Measurements from ENCODE around the gene OR6X1.

The OR6X1 gene

DNA sequence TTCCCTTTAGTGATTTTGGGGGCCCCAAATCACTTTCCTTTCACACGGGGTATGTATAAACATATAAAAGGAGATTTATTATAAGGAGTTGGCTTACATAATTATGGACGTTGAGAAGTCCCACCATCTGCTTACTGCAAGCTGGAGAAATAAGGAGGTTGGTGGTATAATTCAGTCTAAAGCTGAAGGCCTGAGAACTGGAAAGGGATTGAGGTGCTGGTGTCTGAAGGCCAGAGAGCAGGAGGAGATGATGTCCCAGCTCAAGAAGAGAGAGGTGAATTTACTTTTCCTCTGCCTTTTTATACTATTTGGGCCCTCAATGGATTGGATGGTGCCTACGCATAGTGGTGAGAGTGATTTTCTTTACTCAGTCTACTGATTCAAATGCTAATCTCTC, 11.6 kb downstream of the OR6X1 start:
- DNase-seq (ENCODE audit: extremely low spot score), result no peak
- ChIA-PET CTCF (no interaction called here), POLR2A (no interaction called here)
- TF ChIP-seq LEF1 (IDR thresholded peaks at IDR 0.05; ENCODE audit: borderline replicate concordance) (no peak), FOXK2 (IDR thresholded peaks at IDR 0.05) (no peak), FOXM1 (IDR thresholded peaks at IDR 0.05; ENCODE audit: borderline replicate concordance) (no peak), FOXA1 (IDR thresholded peaks at IDR 0.05) (no peak), CTBP1 (IDR thresholded peaks at IDR 0.05; ENCODE audit: borderline replicate concordance) (no peak), TARDBP (IDR thresholded peaks at IDR 0.05) (no peak), HDGF (IDR thresholded peaks at IDR 0.05; ENCODE audit: borderline replicate concordance) (no peak), ARNT (IDR thresholded peaks at IDR 0.05) (no peak), L3MBTL2 (conservative IDR thresholded peaks at IDR 0.05) (no peak), NFRKB (IDR thresholded peaks at IDR 0.05) (no peak), ZNF384 (IDR thresholded peaks at IDR 0.05) (no peak), BHLHE40 (IDR thresholded peaks at IDR 0.05; ENCODE audit: borderline replicate concordance) (no peak), SUZ12 (IDR thresholded peaks at IDR 0.05) (no peak), ELF4 (IDR thresholded peaks at IDR 0.05) (no peak)
- TF ChIP-seq, protein P1, sequence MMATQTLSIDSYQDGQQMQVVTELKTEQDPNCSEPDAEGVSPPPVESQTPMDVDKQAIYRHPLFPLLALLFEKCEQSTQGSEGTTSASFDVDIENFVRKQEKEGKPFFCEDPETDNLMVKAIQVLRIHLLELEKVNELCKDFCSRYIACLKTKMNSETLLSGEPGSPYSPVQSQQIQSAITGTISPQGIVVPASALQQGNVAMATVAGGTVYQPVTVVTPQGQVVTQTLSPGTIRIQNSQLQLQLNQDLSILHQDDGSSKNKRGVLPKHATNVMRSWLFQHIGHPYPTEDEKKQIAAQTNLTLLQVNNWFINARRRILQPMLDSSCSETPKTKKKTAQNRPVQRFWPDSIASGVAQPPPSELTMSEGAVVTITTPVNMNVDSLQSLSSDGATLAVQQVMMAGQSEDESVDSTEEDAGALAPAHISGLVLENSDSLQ (IDR thresholded peaks at IDR 0.05), result no peak

DNA sequence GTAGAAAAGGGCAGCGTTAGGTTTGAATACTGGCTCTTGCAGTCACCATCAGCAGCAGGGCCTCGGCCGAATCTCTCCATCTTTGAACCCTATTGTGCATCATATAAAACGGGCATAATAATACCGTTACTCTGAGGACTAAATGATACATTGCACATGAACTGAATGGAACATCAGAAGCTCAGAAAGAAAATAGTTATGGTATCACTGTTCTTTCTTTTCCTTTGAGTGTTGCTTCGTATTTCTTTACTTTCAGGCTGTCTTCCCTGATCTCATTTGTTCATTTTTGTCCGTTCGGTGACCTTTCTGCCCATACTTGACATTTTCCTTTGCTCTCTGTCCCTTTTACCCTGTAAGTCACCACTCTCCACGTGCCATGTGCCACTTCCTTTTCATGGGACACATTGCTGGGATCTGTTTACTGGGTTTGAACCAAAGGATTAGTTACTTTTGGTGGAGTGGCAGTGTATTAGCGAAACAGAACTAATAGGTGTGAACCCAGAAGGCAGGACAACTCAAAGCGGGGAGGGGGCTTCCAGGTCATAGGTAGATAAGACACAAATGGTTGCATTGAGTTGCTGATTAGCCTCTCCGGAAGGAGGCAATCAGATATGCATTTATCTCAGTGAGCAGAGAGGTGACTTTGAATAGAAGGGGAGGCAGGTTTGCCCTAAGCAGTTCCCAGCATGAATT, 12.1 kb downstream of the OR6X1 start:
- ChIA-PET POLR2A (interaction anchor here (0.6 kb wide), 1 partner anchor 50 kb away, joined by 3 read pairs; no protein-coding TSS in a partner anchor), CTCF (no interaction called here)
- DNase-seq (ENCODE audit: extremely low spot score), result no peak
- TF ChIP-seq, protein P1 (IDR thresholded peaks at IDR 0.05), result no peak
- TF ChIP-seq L3MBTL2 (conservative IDR thresholded peaks at IDR 0.05) (no peak), ARNT (IDR thresholded peaks at IDR 0.05) (no peak), NFRKB (IDR thresholded peaks at IDR 0.05) (no peak), TARDBP (IDR thresholded peaks at IDR 0.05) (no peak), ELF4 (IDR thresholded peaks at IDR 0.05) (no peak), FOXM1 (IDR thresholded peaks at IDR 0.05; ENCODE audit: borderline replicate concordance) (no peak), ZNF384 (IDR thresholded peaks at IDR 0.05) (no peak), HDGF (IDR thresholded peaks at IDR 0.05; ENCODE audit: borderline replicate concordance) (no peak), BHLHE40 (IDR thresholded peaks at IDR 0.05; ENCODE audit: borderline replicate concordance) (no peak), FOXK2 (IDR thresholded peaks at IDR 0.05) (no peak), CTBP1 (IDR thresholded peaks at IDR 0.05; ENCODE audit: borderline replicate concordance) (no peak)

DNA sequence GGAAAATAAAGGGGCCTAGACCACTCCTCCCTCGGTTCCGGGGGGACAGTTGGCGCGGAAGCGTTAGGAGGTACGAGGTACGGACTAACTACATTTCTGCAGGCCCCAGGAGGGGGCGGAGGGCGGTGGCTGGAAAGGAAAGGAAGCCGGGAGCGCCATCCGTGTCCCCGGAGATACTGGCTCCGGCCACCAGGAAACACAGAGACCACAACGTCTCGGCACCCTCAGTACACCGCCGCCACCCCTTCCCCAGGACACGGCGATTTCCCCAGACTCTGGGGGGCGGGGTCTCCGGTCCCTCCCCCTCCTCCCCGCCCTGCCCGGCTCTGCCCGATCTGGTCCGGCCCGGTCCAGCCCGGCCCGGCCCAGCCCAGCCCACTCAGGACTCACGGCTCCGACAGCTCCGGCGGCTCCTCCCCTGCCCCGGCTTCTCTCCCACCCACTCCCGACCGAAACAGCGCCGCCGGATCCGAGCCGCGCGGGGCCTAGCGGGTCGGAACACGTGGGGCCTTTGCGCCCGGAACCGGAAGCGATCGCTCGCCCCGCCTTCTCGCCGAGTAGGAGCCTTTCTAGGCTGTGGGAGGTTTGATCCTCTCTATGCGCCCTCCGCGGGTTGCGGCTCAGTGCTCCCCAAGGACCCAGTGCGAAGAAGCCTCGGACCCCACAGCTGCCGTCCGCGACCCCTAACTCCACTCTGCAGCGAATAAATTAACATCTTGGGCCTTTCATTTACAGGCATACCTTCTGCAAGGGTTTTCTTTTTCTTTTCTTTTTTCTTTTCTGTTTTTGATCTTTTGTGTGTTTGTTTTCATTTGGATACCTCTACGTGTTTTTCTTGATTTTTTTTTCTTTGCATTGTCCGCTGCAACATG, 12.9 kb downstream of the OR6X1 start, which contains the start of gene ZNF202:
TSS of gene ZNF202 (minus strand) at position 502 of the 872 bp plus-strand sequence. CDS start 10,772 bp downstream, outside the sequence.
- peak; percentile 92 for DNase-seq (ENCODE audit: extremely low spot score)
- ChIA-PET CTCF (no interaction called here), POLR2A (no interaction called here)
- TF ChIP-seq ELF4 (IDR thresholded peaks at IDR 0.05) (peak; percentile 25; the same call in 1 of the 2 replicates), FOXA1 (IDR thresholded peaks at IDR 0.05) (no peak), L3MBTL2 (conservative IDR thresholded peaks at IDR 0.05) (peak; percentile 96), SUZ12 (IDR thresholded peaks at IDR 0.05) (no peak)

DNA sequence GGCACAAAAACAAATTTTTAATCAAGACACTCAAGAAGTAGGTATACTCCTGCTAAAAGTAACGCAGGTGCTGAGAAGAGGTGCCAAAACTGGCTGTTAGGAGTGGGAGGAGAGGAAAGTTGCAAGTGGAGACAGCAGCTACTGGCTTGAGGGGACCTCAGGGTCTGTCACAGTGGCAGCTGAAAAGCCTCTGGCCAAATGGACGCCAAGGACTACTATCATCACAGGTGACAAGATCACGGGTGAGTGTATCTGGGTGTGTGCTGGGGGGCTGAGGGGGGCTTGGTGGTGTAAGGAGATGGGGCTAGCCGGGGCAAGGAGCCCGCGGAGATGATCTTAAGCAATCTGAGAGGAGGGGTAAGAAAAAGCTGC, 13.5 kb downstream of the OR6X1 start:
- POLR2A ChIA-PET, result no interaction called here
- DNase-seq (ENCODE audit: extremely low spot score), result peak; percentile 19
- CTCF ChIA-PET, result no interaction called here
- TF ChIP-seq NFRKB (IDR thresholded peaks at IDR 0.05) (no peak), HDGF (IDR thresholded peaks at IDR 0.05; ENCODE audit: borderline replicate concordance) (no peak), FOXM1 (IDR thresholded peaks at IDR 0.05; ENCODE audit: borderline replicate concordance) (no peak), ELF4 (IDR thresholded peaks at IDR 0.05) (no peak), CTBP1 (IDR thresholded peaks at IDR 0.05; ENCODE audit: borderline replicate concordance) (no peak), ARNT (IDR thresholded peaks at IDR 0.05) (no peak), L3MBTL2 (conservative IDR thresholded peaks at IDR 0.05) (no peak), FOXA1 (IDR thresholded peaks at IDR 0.05) (no peak), LEF1 (IDR thresholded peaks at IDR 0.05; ENCODE audit: borderline replicate concordance) (no peak), TARDBP (IDR thresholded peaks at IDR 0.05) (no peak), ZNF384 (IDR thresholded peaks at IDR 0.05) (no peak), SUZ12 (IDR thresholded peaks at IDR 0.05) (no peak), FOXK2 (IDR thresholded peaks at IDR 0.05) (no peak), SP1 (IDR thresholded peaks at IDR 0.05) (no peak), BHLHE40 (IDR thresholded peaks at IDR 0.05; ENCODE audit: borderline replicate concordance) (no peak)
- TF ChIP-seq, protein P1 (IDR thresholded peaks at IDR 0.05), result no peak

DNA sequence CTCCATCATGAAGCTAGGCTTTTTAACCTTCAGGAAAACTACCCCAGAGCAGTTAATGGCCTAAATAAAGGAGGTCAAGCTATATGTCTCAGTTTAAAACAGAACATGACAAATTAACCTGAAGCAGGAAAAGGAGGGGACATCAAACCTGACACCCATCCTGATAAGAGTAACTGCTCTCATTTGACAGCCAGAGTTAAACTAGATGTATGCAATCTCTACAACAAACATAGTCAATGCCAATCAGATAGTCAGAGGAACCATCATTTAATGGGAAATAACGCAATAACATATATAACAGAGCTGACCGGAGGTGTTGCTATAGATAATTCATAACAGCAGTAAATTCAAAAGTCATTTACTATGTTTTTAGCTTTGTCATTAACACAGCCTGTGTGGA, 15.9 kb downstream of the OR6X1 start:
- CTCF ChIA-PET, result no interaction called here
- POLR2A ChIA-PET, result no interaction called here
- no peak for DNase-seq (ENCODE audit: extremely low spot score)
- TF ChIP-seq TARDBP (IDR thresholded peaks at IDR 0.05) (no peak), NFRKB (IDR thresholded peaks at IDR 0.05) (no peak), SUZ12 (IDR thresholded peaks at IDR 0.05) (no peak), ARNT (IDR thresholded peaks at IDR 0.05) (no peak), L3MBTL2 (conservative IDR thresholded peaks at IDR 0.05) (no peak), CTBP1 (IDR thresholded peaks at IDR 0.05; ENCODE audit: borderline replicate concordance) (no peak), HDGF (IDR thresholded peaks at IDR 0.05; ENCODE audit: borderline replicate concordance) (no peak), LEF1 (IDR thresholded peaks at IDR 0.05; ENCODE audit: borderline replicate concordance) (no peak), ZNF384 (IDR thresholded peaks at IDR 0.05) (no peak), SP1 (IDR thresholded peaks at IDR 0.05) (no peak), FOXA1 (IDR thresholded peaks at IDR 0.05) (no peak), FOXK2 (IDR thresholded peaks at IDR 0.05) (no peak), BHLHE40 (IDR thresholded peaks at IDR 0.05; ENCODE audit: borderline replicate concordance) (no peak)
